IMR-90 (cell line): ENCODE measurements around the gene TSPAN31. TPM values are rescaled to one million over a fixed set of nuclear protein-coding genes. Genes with fewer than 3 reads are reported as not detected.

Experiments used
- ATAC-seq: fragments of 200-7000 bp; cut with Tn5 transposase; 2 replicates; pipeline ENCODE4 v1.9.1; 2020; ENCODE audit warnings: low read depth, mild to moderate bottlenecking, moderate library complexity
- BruUV-seq: library from RNA; stranded (reverse); fragments of 400-500 nt; replicated peaks from 2 replicates; lab custom pipeline; 2021; lab: Mats Ljungman, UMichigan
- CTCF ChIA-PET: fragments of 300-600 bp; formaldehyde crosslinking; extraction: SDS; loops from one replicate; lab custom pipeline; 2021; ENCODE audit warnings: antibody characterized with exemption; lab: Yijun Ruan, JAX
- POLR2A ChIA-PET: fragments of 300-600 bp; sonication (Branson Sonifier 250); formaldehyde crosslinking; loops from one replicate; lab custom pipeline; 2022; ENCODE audit warnings: antibody characterized with exemption; ENCODE audit not compliant: unreplicated experiment; lab: Charles Lee
- DNase-seq: peaks from one replicate; pipeline ENCODE4 v3.0.0; 2013
- H2AFZ ChIP-seq: replicated peaks from 2 replicates; pipeline ENCODE3; 2013; ENCODE audit warnings: low read length, mild to moderate bottlenecking; ENCODE audit not compliant: poor library complexity
- H2AK5ac ChIP-seq: 2 replicates; pipeline ENCODE4 v1.6.1; 2013; ENCODE audit warnings: low read depth, low read length, inconsistent platforms
- H2AK9ac ChIP-seq: replicated peaks from 2 replicates; pipeline ENCODE3; 2013; ENCODE audit warnings: mild to moderate bottlenecking, low read depth, low read length, moderate library complexity; ENCODE audit not compliant: poor library complexity
- H2BK120ac ChIP-seq: 2 replicates; pipeline ENCODE4 v1.6.1; 2013; ENCODE audit warnings: low read depth, low read length, inconsistent platforms
- H2BK15ac ChIP-seq: 3 replicates; pipeline ENCODE4 v1.6.1; 2013; ENCODE audit warnings: low read depth, low read length, inconsistent platforms
- H2BK20ac ChIP-seq: 2 replicates; pipeline ENCODE4 v1.6.1; 2013; ENCODE audit warnings: low read depth, mild to moderate bottlenecking, inconsistent platforms, low read length, moderate library complexity
- H2BK5ac ChIP-seq: 2 replicates; pipeline ENCODE4 v1.6.1; 2013; ENCODE audit warnings: mild to moderate bottlenecking, low read depth, low read length, inconsistent platforms; ENCODE audit not compliant: poor library complexity, severe bottlenecking
- H3K14ac ChIP-seq: replicated peaks from 2 replicates; pipeline ENCODE4 v1.6.1; 2013; ENCODE audit warnings: low read depth, low read length, inconsistent platforms
- H3K18ac ChIP-seq: 2 replicates; pipeline ENCODE4 v1.6.1; 2013; ENCODE audit warnings: low read depth, low read length, control low read depth
- H3K23ac ChIP-seq: 2 replicates; pipeline ENCODE4 v1.6.1; 2013; ENCODE audit warnings: low read depth, low read length, inconsistent platforms
- H3K27ac ChIP-seq: 2 replicates; pipeline ENCODE4 v1.5.1; 2013; ENCODE audit warnings: mild to moderate bottlenecking, control low read depth, low read length; ENCODE audit not compliant: insufficient read depth
- H3K27me3 ChIP-seq: 2 replicates; pipeline ENCODE4 v1.6.1; 2013; ENCODE audit warnings: low read length; ENCODE audit not compliant: control insufficient read depth, insufficient read depth
- H3K36me3 ChIP-seq: 2 replicates; pipeline ENCODE4 v1.6.1; 2013; ENCODE audit warnings: low read length, mixed read lengths; ENCODE audit not compliant: control insufficient read depth, insufficient read depth
- H3K4ac ChIP-seq: 2 replicates; pipeline ENCODE4 v1.6.1; 2013; ENCODE audit warnings: low read depth, low read length, inconsistent platforms
- H3K4me1 ChIP-seq: 2 replicates; pipeline ENCODE4 v1.6.1; 2013; ENCODE audit warnings: low read length, mixed read lengths; ENCODE audit not compliant: control insufficient read depth, insufficient read depth
- H3K4me2 ChIP-seq: 2 replicates; pipeline ENCODE4 v1.6.1; 2013; ENCODE audit warnings: low read depth, mild to moderate bottlenecking, control low read depth, low read length, moderate library complexity
- H3K4me3 ChIP-seq: 2 replicates; pipeline ENCODE4 v1.5.1; 2013; ENCODE audit warnings: low read depth, mild to moderate bottlenecking, control low read depth, low read length, moderate library complexity; ENCODE audit not compliant: insufficient read depth
- H3K56ac ChIP-seq: 2 replicates; pipeline ENCODE4 v1.6.1; 2013; ENCODE audit warnings: low read length, inconsistent platforms; ENCODE audit not compliant: insufficient read depth; ENCODE audit errors: extremely low read depth
- H3K79me1 ChIP-seq, 2 experiments: 2 replicates each; pipeline ENCODE4 v1.6.1; 2013; ENCODE audit warnings: low read length in 2 of 2, inconsistent platforms in 1 of 2, low read depth in 1 of 2
- H3K9ac ChIP-seq: 2 replicates; pipeline ENCODE4 v1.6.1; 2013; ENCODE audit warnings: low read depth, low read length, control low read depth
- H3K9me1 ChIP-seq: 2 replicates; pipeline ENCODE4 v1.6.1; 2013; ENCODE audit warnings: low read length, inconsistent platforms; ENCODE audit not compliant: insufficient read depth
- H3K9me3 ChIP-seq: 2 replicates; pipeline ENCODE4 v1.6.1; 2013; ENCODE audit warnings: low read length; ENCODE audit not compliant: control insufficient read depth, insufficient read depth
- H4K20me1 ChIP-seq: 2 replicates; pipeline ENCODE4 v1.6.1; 2013; ENCODE audit warnings: low read length, inconsistent platforms; ENCODE audit not compliant: insufficient read depth
- H4K5ac ChIP-seq: 2 replicates; pipeline ENCODE4 v1.6.1; 2013; ENCODE audit warnings: mild to moderate bottlenecking, low read depth, low read length, control low read depth
- H4K8ac ChIP-seq, 2 experiments: 2 replicates each; pipeline ENCODE4 v1.6.1; 2013; ENCODE audit warnings: low read depth in 2 of 2, low read length in 2 of 2, control low read depth in 1 of 2, inconsistent platforms in 1 of 2
- H4K91ac ChIP-seq: 2 replicates; pipeline ENCODE4 v1.6.1; 2013; ENCODE audit warnings: low read depth, low read length, inconsistent platforms; ENCODE audit not compliant: insufficient read depth
- BHLHE40 ChIP-seq: fragments of 150-350 bp; IDR thresholded peaks from 2 replicates; pipeline ENCODE4 v1.6.1; 2016; ENCODE audit warnings: mild to moderate bottlenecking, low read depth, low read length
- CEBPB ChIP-seq: IDR thresholded peaks from 2 replicates; pipeline ENCODE4 v1.6.1; 2012; ENCODE audit warnings: low read depth, low read length, improper control_type of control experiment
- CHD1 ChIP-seq: IDR thresholded peaks from 2 replicates; pipeline ENCODE4 v1.6.1; 2012; ENCODE audit warnings: low read depth, low read length, improper control_type of control experiment
- CTCF ChIP-seq: conservative IDR thresholded peaks from 2 replicates; pipeline ENCODE4 v1.5.1; 2012; ENCODE audit warnings: mild to moderate bottlenecking, low read depth, low read length, improper control_type of control experiment
- ELK1 ChIP-seq: fragments of 150-350 bp; IDR thresholded peaks from 2 replicates; pipeline ENCODE4 v1.6.1; 2016; ENCODE audit warnings: low read depth, mild to moderate bottlenecking, low read length, moderate library complexity, borderline replicate concordance
- MAZ ChIP-seq: IDR thresholded peaks from 2 replicates; pipeline ENCODE4 v1.6.1; 2012; ENCODE audit warnings: low read depth, mild to moderate bottlenecking, low read length, improper control_type of control experiment, moderate library complexity, borderline replicate concordance
- MXI1 ChIP-seq: IDR thresholded peaks from 2 replicates; pipeline ENCODE4 v1.6.1; 2012; ENCODE audit warnings: low read depth, mild to moderate bottlenecking, low read length, moderate library complexity, borderline replicate concordance
- RAD21 ChIP-seq: IDR thresholded peaks from 2 replicates; pipeline ENCODE4 v1.6.1; 2012; ENCODE audit warnings: low read length, improper control_type of control experiment
- RCOR1 ChIP-seq: IDR thresholded peaks from 2 replicates; pipeline ENCODE4 v1.6.1; 2012; ENCODE audit warnings: mild to moderate bottlenecking, low read length, improper control_type of control experiment; ENCODE audit not compliant: insufficient replicate concordance
- RFX5 ChIP-seq: IDR thresholded peaks from 2 replicates; pipeline ENCODE4 v1.8.0; 2012; ENCODE audit warnings: low read depth, mild to moderate bottlenecking, low read length, moderate library complexity
- WGBS, 2 experiments: methylation state at CpG; one replicate each; pipeline versions ENCODE4 v1.1.5 to v1.1.7; 2013; ENCODE audit warnings: missing lambda C conversion rate in 2 of 2; ENCODE audit not compliant: insufficient read length in 1 of 2; ENCODE audit errors: extremely low coverage in 2 of 2; 5-methylcytosine and 5-hydroxymethylcytosine counted together
- dilution Hi-C: fragments of 300-500 bp; cut with HindIII; formaldehyde crosslinking; loops from one replicate; pipeline ENCODE4 v1.14.3; 2018; ENCODE audit warnings: low sequenced_read_pairs; ENCODE audit not compliant: unreplicated experiment
- in situ Hi-C: fragments of 300-500 bp; cut with MboI; formaldehyde crosslinking; loops from 3 replicates; pipeline ENCODE4 v1.14.3; 2019; ENCODE audit warnings: low sequenced_read_pairs, inconsistent platforms, mixed read lengths
- intact Hi-C: fragments of 100-400 bp; cut with micrococcal nuclease; formaldehyde crosslinking; loops from 2 replicates; pipeline ENCODE4 v1.10.0; 2022
- polyA plus RNA-seq, 3 experiments: library from polyadenylated mRNA; depleted of rRNA; stranded (reverse); fragments of >200 nt; gene quantifications; 2 replicates each; pipeline ENCODE4 v1.2.3, GENCODE V29; 2012; ENCODE audit warnings: low replicate concordance in 1 of 3
- total RNA-seq: library from RNA; depleted of rRNA; stranded (reverse); fragments of >200 nt; gene quantifications from 2 replicates; pipeline ENCODE4 v1.2.3, GENCODE V29; 2012

The TSPAN31 gene
- total and polyA plus RNA-seq, 2 of the 4 experiments (the other 2 are of a cell fraction) = 12.3 to 71.2 TPM

GRCh38 chr12:57735952-57736740 lies 8.7 kb upstream of the TSPAN31 start:
- no peak overlapping the region for H4K5ac ChIP-seq
- no peaks in the 10 kb centered on the region for H3K36me3 ChIP-seq
- peak overlapping the region; percentile 89 for H3K23ac ChIP-seq
- H3K4me3 ChIP-seq = no peak overlapping the region
- ATAC-seq (peak; percentile 57), DNase-seq (peak; percentile 37)
- H2BK15ac ChIP-seq = no peak overlapping the region
- peaks cover 92% of the 10 kb centered on the region for H3K27me3 ChIP-seq
- TF ChIP-seq CEBPB (no peak), RCOR1 (no peak), BHLHE40 (no peak), CHD1 (no peak), MXI1 (no peak), RFX5 (no peak), RAD21 (peak; percentile 54), MAZ (peak; percentile 41; the same call in 1 of the 2 replicates), ELK1 (no peak), CTCF (peak; percentile 50)
- H2AK9ac ChIP-seq = peak overlapping the region; percentile 67
- no peak overlapping the region for H4K8ac ChIP-seq
- ChIA-PET CTCF (interaction anchor here (0.5 to 1.9 kb wide), 6 partner anchors 9 to 217 kb away, joined by 3 to 6 read pairs (median 3); partner anchors contain the start of gene TSPAN31), POLR2A (interaction anchor here (1.2 kb wide), 1 partner anchor 10 kb away, joined by 3 read pairs; no protein-coding TSS in a partner anchor)
- intact Hi-C loops = loop anchor here (5.0 kb wide), 1 partner anchor 154 kb away; no protein-coding TSS in a partner anchor
- 0% methylated on average over 16 of the region's 49 CpGs; no CpG with 5 or more reads in 1 of the 2 experiments for WGBS, 2 experiments
- dilution Hi-C loops = no loop called here
- no peak overlapping the region for H3K9ac ChIP-seq
- peak overlapping the region; percentile 87 for H2AFZ ChIP-seq
- H3K56ac ChIP-seq = no peak overlapping the region
- no peak overlapping the region for H3K27ac ChIP-seq
- 0 out of 2 replicates have a peak, but pooled peaks cover 3% of the 10 kb centered on the region for H3K4me1 ChIP-seq
- no peaks in the 10 kb centered on the region for H3K79me1 ChIP-seq
- no peak overlapping the region for H3K4ac ChIP-seq
- in situ Hi-C loops = loop anchor here (10.0 kb wide), 1 partner anchor 151 kb away; no protein-coding TSS in a partner anchor
- no peak overlapping the region for H3K18ac ChIP-seq
- no peak overlapping the region for H4K91ac ChIP-seq
- H3K9me1 ChIP-seq = no peaks in the 10 kb centered on the region
- no peak overlapping the region for H2BK5ac ChIP-seq
- peak overlapping the region; percentile 41 for H3K4me2 ChIP-seq
- H3K14ac ChIP-seq = no peak overlapping the region
- H2BK20ac ChIP-seq = no peak overlapping the region
- H2AK5ac ChIP-seq = no peak overlapping the region
- H3K9me3 ChIP-seq = peaks cover 2% of the 10 kb centered on the region; the same call in 1 of the 2 replicates
- no peak overlapping the region for H2BK120ac ChIP-seq
- no TSS peak for BruUV-seq
- H4K20me1 ChIP-seq = 0 out of 2 replicates have a peak, but pooled peaks cover 10% of the 10 kb centered on the region
